Sigmoid colon (tissue), 4 donors: Measurements from ENCODE around the gene GALNT14.

Experiments
- CTCF ChIP-seq, 4 experiments: fragments of 450-650 bp in 3 of 4; fragments of 200-600 bp in 1 of 4; IDR thresholded peaks; one replicate each; pipeline ENCODE4 v1.5.1; 2016 to 2019; ENCODE audit warnings: antibody characterized with exemption in 4 of 4, mild to moderate bottlenecking in 3 of 4, moderate library complexity in 2 of 4
- EP300 ChIP-seq, 4 donors: sonication (generic); formaldehyde crosslinking; IDR thresholded peaks; one replicate each; pipeline ENCODE4 v1.6.1; 2017; ENCODE audit warnings: antibody characterized with exemption in 4 of 4
- POLR2A ChIP-seq, 2 donors: fragments of 450-650 bp; IDR thresholded peaks; one replicate each; pipeline ENCODE4 v1.6.1; 2016; ENCODE audit warnings: antibody characterized with exemption in 2 of 2, mild to moderate bottlenecking in 2 of 2, moderate library complexity in 2 of 2

DNA sequence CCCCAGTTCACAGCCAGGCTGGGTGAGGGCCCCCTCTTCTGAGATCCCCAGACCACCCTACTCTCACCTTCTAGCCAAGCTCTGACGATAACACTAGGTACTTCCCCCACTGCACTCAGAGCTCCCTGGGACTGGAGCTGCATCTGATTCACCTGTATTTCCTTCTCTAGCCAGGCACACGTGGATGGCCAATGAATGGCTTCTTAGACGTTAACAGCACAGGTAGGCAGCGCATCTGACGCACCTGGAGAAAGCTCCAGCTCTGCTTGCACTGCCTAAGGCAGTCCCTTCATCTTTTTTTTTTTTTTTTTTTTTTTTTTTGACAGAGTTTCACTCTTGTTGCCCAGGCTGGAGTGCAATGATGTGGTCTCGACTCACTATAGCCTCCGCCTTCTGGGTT is 48.1 kb downstream of the GALNT14 start:
- no peak for TF ChIP-seq POLR2A (IDR thresholded peaks at IDR 0.05)
- no peak for TF ChIP-seq CTCF (IDR thresholded peaks at IDR 0.05)
- no peak for TF ChIP-seq EP300 (IDR thresholded peaks at IDR 0.05)
